Measurements from ENCODE around the gene MFSD12. TPM values are rescaled to one million over a fixed set of nuclear protein-coding genes. Genes with fewer than 3 reads are reported as not detected.
A peak's percentile ranks its signal among the peaks of the same experiment; 100 is the strongest.

The MFSD12 gene
- polyA plus RNA-seq, 3 donors = 47.9 to 150 (median 55.5) TPM

DNA sequence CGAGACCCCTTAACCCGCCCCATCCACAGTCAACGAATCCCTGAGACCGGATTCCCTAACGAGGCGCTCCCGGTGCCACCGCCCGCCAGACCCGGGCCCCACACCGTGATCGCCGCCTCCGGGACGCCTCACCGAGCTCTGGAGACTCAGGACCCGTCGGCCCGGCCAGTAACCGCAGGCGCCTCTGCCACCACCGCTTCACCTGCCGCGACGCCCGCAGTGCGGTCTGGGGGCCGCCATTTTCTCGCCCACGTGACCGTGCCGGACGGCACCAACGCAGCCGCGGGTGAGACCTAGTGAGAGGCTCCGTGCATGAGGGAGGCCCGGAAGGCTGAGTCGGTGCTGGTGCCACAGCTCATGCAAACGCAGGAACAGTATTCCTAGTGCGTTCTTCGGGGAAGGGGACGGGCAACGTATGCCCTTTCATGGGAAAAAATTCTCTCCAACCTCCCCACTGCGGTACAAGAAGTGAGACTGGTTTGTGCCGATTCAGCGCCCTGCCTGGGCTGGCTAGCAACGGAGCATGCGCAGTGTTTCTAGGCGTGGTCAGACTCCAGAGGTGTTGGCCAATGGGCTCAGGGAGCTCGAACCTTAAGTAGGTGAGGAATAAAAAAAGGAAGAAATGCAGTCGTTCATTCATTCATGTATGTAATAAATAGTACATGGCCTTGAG lies 56.8 kb downstream of the MFSD12 start, which contains the start of gene DOHH:
Gene DOHH, minus strand, starts transcription at position 246 of the 673 bp plus-strand sequence. CDS start 3,860 bp downstream, outside the sequence.
- H3K9me3 ChIP-seq (replicated peaks in 1 of 2; ENCODE audit: control insufficient read depth in 1 of 2, insufficient read depth in 1 of 2, low read length in 2 of 2) = no peaks in the 10 kb centered on the region
- H3K9ac ChIP-seq (ENCODE audit: insufficient read depth, low read length, poor library complexity, severe bottlenecking) = peak within 1 kb of the TSS; percentile 96
- Mint-ChIP-seq H3K27ac (peak within 1 kb of the TSS; percentile 94 to 98 (median 97)), H3K4me1 (peaks cover 23% of the 10 kb centered on the region), H3K4me3 (peak within 1 kb of the TSS; percentile 88 to 92), H3K9me3 (peaks cover 0 to 2% (median 0%) of the 10 kb centered on the region in 7 donors), H3K27me3 (ENCODE audit: low read depth in 3 of 3) (peaks cover 0 to 2% (median 0%) of the 10 kb centered on the region in 3 donors), H3K36me3 (peaks cover 12 to 19% of the 10 kb centered on the region in 2 donors)
- under 1% methylated on average over 45 of the region's 52 CpGs for WGBS (ENCODE audit: insufficient coverage)
- H3K4me3 ChIP-seq (replicated peaks in 1 of 3; ENCODE audit: low read depth in 2 of 3, low read length in 3 of 3) = peak within 1 kb of the TSS; percentile 74 to 92 (median 92)
- H3K27me3 ChIP-seq (ENCODE audit: control insufficient read depth in 2 of 2, insufficient read depth in 2 of 2, low read length in 2 of 2) = no peaks in the 10 kb centered on the region
- H4K20me1 ChIP-seq (ENCODE audit: insufficient read depth, low read length) = no peaks in the 10 kb centered on the region
- TF ChIP-seq, protein P1, sequence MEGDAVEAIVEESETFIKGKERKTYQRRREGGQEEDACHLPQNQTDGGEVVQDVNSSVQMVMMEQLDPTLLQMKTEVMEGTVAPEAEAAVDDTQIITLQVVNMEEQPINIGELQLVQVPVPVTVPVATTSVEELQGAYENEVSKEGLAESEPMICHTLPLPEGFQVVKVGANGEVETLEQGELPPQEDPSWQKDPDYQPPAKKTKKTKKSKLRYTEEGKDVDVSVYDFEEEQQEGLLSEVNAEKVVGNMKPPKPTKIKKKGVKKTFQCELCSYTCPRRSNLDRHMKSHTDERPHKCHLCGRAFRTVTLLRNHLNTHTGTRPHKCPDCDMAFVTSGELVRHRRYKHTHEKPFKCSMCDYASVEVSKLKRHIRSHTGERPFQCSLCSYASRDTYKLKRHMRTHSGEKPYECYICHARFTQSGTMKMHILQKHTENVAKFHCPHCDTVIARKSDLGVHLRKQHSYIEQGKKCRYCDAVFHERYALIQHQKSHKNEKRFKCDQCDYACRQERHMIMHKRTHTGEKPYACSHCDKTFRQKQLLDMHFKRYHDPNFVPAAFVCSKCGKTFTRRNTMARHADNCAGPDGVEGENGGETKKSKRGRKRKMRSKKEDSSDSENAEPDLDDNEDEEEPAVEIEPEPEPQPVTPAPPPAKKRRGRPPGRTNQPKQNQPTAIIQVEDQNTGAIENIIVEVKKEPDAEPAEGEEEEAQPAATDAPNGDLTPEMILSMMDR (IDR thresholded peaks at IDR 0.05) = no peak
- H3K4me1 ChIP-seq (ENCODE audit: control insufficient read depth in 1 of 2, insufficient read depth in 2 of 2, low read length in 2 of 2) = peaks cover 21 to 26% of the 10 kb centered on the region in 2 donors
- H3K36me3 ChIP-seq (replicated peaks in 1 of 2; ENCODE audit: control insufficient read depth in 1 of 2, insufficient read depth in 2 of 2, low read length in 2 of 2) = peaks cover 12 to 19% of the 10 kb centered on the region in 2 donors
- peak within 1 kb of the TSS; percentile 87 for H2AFZ ChIP-seq (ENCODE audit: insufficient read depth, low read depth, low read length, poor library complexity, severe bottlenecking)
- intact Hi-C loops (cut with micrococcal nuclease) = loop anchor here in 1 of 2 donors (10.0 kb wide), 1 partner anchor 66 kb away; no protein-coding TSS in a partner anchor
- H3K4me2 ChIP-seq (replicated peaks; ENCODE audit: extremely low read depth, low read length, poor library complexity, severe bottlenecking) = peak within 1 kb of the TSS; percentile 98
- H3K79me2 ChIP-seq (ENCODE audit: insufficient read depth, low read length) = peaks cover 25% of the 10 kb centered on the region
- peak; percentile 95 to 98 (median 96) for DNase-seq
- peak within 1 kb of the TSS; percentile 78 to 100 for H3K27ac ChIP-seq (ENCODE audit: low read depth in 1 of 2, low read length in 2 of 2)

DNA sequence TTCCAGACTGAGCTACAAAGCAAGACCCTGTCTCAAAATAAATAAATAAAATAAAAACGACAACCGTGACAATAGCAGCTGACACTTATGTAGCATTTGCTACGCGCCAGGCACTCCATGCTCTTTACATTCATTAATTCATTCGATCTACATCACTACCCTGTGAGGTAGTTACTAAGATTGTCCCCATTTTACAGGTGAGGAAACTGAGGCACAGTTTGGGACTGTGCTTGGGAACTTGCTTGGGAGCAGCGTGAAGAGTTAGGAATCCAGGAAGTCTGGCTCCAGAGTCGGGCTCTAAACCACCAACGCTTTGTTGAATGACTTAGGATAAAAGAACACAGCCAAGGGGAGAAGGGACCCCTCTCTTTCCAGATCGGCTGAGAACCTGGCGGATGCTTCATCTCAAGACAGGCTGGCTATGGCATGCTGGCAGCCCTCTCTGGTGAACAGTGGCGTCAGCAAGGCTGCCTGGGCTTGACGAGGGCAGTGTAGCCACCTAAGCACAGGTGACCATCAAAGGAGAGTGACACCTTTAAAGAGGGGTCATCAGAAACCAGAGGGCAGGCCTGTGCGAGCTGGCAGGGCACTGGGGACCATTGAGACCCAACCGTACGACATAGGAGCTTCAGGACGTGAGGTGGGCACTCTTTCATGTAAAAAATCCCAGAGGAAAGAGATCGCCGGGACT lies 57.5 kb downstream of the MFSD12 start:
- Histone ChIP-seq H3K79me2 (ENCODE audit: insufficient read depth, low read length) (peaks cover 25% of the 10 kb centered on the region), H4K20me1 (ENCODE audit: insufficient read depth, low read length) (no peaks in the 10 kb centered on the region), H3K4me2 (replicated peaks; ENCODE audit: extremely low read depth, low read length, poor library complexity, severe bottlenecking) (peak overlapping the region; percentile 98), H3K4me1 (ENCODE audit: control insufficient read depth in 1 of 2, insufficient read depth in 2 of 2, low read length in 2 of 2) (peaks cover 14 to 19% of the 10 kb centered on the region in 2 donors), H3K27ac (ENCODE audit: low read depth in 1 of 2, low read length in 2 of 2) (peak overlapping the region; percentile 78 to 100), H3K9ac (ENCODE audit: insufficient read depth, low read length, poor library complexity, severe bottlenecking) (peak overlapping the region; percentile 96), H3K27me3 (ENCODE audit: control insufficient read depth in 2 of 2, insufficient read depth in 2 of 2, low read length in 2 of 2) (no peaks in the 10 kb centered on the region), H3K4me3 (replicated peaks in 1 of 3; ENCODE audit: low read depth in 2 of 3, low read length in 3 of 3) (peak overlapping the region; percentile 74 to 92 (median 92)), H3K9me3 (replicated peaks in 1 of 2; ENCODE audit: control insufficient read depth in 1 of 2, insufficient read depth in 1 of 2, low read length in 2 of 2) (no peaks in the 10 kb centered on the region), H2AFZ (ENCODE audit: insufficient read depth, low read depth, low read length, poor library complexity, severe bottlenecking) (peak overlapping the region; percentile 87), H3K36me3 (replicated peaks in 1 of 2; ENCODE audit: control insufficient read depth in 1 of 2, insufficient read depth in 2 of 2, low read length in 2 of 2) (peaks cover 15 to 26% of the 10 kb centered on the region in 2 donors)
- Mint-ChIP-seq H3K4me3 (peak overlapping the region; percentile 88 to 92), H3K27me3 (ENCODE audit: low read depth in 3 of 3) (peaks cover 0 to 3% (median 0%) of the 10 kb centered on the region in 3 donors), H3K9me3 (peaks cover 0 to 2% (median 0%) of the 10 kb centered on the region in 7 donors), H3K36me3 (peaks cover 19 to 26% of the 10 kb centered on the region in 2 donors), H3K27ac (peak overlapping the region; percentile 94 to 98 (median 97)), H3K4me1 (peaks cover 16% of the 10 kb centered on the region)
- 23% methylated on average over 15 of the region's 18 CpGs for WGBS (ENCODE audit: insufficient coverage)
- intact Hi-C loops (cut with micrococcal nuclease) = loop anchor here (1.0 to 10.0 kb wide), 2 partner anchors 7 to 65 kb away; no protein-coding TSS in a partner anchor
- DNase-seq = no peak
- TF ChIP-seq, protein P1 (IDR thresholded peaks at IDR 0.05) = no peak
